ENCODE measurements around the gene MALAT1.

MALAT1 gene

DNA sequence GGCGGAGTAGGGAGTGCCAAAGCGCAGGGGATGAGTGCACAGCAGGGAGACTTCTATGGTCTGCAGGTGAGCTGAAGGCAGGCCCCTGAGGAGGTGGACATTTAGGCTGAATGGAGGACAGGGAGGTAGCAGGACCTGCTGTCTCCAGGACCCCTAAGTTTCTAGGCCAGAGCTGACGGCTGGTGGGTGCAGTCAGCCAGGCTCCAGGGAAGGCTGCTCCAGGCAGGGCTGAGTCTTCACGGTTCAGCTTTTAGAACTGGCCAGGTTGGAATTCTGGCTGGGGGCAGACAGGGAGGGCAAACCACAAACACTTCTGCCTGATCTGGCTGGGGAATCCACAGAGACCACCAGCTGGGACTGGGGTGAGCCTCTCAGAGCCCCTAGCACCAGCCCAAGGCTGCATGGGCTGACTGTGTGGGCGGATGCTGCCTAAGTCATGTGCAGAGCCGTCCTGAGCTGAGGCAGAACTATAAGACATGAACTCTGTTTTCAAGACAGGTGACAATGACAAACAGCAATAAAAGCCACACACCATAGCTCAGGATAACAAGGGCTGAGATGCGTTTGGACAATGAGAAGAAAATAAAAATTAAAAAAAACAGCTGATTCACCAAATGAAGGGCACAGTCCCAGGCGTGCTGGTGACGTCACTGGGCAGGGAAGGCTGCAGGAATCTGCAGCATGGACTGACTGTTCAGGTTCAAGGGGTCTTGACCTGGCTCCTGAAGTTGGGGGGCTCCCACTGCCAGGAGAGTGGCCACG lies 10.4 kb upstream of the MALAT1 start:
- H3K27ac Mint-ChIP-seq = peak overlapping the region; percentile 94
- ATAC-seq (replicated peaks) = no peak
- H3K4me3 Mint-ChIP-seq = peak overlapping the region; percentile 52 to 60
- H3K9me3 Mint-ChIP-seq = no peaks in the 10 kb centered on the region
- no peaks in the 10 kb centered on the region for H3K27me3 Mint-ChIP-seq
- peaks cover 53 to 71% of the 10 kb centered on the region in 2 donors for H3K4me1 Mint-ChIP-seq
- DNase-seq = no peak
- no peaks in the 10 kb centered on the region for H3K36me3 Mint-ChIP-seq

DNA sequence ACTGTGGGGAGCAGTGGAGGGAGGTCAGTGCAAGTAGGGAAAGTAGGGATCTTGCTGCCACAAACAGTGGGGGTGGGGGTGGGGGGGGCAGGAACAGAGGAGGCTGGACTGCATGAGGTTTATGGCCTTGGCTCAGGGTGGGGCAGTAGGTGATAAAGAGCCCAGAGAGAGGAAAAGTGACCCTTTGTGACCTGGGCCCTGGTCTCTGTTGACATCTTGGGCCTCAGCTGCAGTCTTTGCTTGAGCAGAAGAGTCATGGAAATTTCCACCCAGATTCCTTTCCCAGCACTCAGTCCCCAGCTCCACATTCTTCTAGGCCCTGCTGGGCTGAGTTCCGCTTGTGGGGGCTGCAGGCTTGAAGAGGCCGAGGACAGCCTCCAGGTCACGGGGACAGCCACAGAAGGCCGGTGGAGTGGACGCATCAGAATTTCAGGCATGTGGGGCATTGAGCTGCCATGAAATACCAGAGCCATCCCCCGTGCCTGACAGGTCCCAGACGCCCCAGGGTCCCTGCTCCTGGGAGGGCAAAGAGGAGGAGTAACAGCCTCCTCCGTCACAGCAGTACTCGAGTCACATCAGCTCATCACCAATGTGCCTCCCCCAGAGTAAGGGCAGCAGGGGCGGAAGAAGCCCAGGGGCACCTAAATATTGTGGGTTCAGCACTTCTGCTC lies 9.7 kb upstream of the MALAT1 start:
- H3K36me3 Mint-ChIP-seq = no peaks in the 10 kb centered on the region
- H3K4me3 Mint-ChIP-seq = no peak overlapping the region
- H3K27me3 Mint-ChIP-seq = no peaks in the 10 kb centered on the region
- peaks cover 53 to 78% of the 10 kb centered on the region in 2 donors for H3K4me1 Mint-ChIP-seq
- H3K9me3 Mint-ChIP-seq = no peaks in the 10 kb centered on the region
- H3K27ac Mint-ChIP-seq = peak overlapping the region; percentile 87
- DNase-seq (no peak), ATAC-seq (replicated peaks) (no peak)

DNA sequence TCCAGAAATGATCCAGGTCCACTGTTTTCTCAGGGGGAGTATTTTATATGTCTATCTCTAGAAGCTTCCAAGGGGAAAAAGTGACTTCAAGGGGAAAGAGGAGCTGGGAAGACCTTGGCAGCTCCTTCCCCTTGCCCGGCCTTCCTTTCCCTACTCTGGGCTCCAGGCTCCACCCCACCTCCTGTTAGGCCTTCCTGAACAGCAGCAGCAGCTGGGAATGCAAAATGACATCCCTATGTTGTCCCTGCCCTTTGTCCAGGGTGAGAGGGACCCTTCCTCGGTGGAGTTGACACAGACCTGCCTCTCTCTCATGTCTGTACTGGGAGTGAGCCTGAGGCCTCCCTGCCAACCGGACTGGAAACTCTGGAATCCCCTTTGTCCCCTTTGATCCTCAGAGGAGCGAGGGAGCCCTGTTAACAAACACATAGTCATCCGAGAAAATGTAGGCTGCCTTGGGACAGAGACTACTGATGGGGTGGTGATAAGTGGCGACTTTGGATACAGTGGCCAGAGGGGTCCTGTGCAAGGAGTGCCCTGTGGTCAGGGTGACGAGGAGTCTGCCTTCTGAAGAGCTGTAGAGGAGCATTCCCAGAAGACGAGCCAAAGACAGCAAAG lies 9.0 kb upstream of the MALAT1 start:
- Mint-ChIP-seq H3K27ac (peak overlapping the region; percentile 68), H3K4me3 (no peak overlapping the region), H3K4me1 (peaks cover 59 to 85% of the 10 kb centered on the region in 2 donors), H3K9me3 (no peaks in the 10 kb centered on the region), H3K27me3 (no peaks in the 10 kb centered on the region), H3K36me3 (peaks cover 0 to 3% of the 10 kb centered on the region in 2 donors)
- DNase-seq (no peak), ATAC-seq (replicated peaks) (no peak)

DNA sequence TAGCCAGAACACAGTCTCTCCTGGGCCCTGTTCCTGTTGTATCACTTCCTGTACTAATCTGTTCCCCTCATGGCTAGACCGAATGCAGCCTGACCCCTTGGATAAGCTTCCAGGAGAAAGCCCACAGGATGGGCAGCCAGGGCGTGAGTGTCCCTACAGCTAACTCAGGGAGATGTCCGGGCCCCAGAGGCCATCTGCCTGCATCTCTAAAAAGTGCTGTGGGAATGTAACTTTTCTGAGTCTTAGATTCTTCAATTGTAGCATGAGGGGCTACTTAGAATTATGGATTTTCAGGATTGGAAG lies 7.7 kb upstream of the MALAT1 start:
- DNase-seq (no peak), ATAC-seq (replicated peaks) (no peak)
- H3K4me1 Mint-ChIP-seq = peaks cover 56 to 90% of the 10 kb centered on the region in 2 donors
- H3K9me3 Mint-ChIP-seq = no peaks in the 10 kb centered on the region
- H3K27ac Mint-ChIP-seq = peak overlapping the region; percentile 95
- peak overlapping the region in 1 of 2 donors; percentile 36 for H3K4me3 Mint-ChIP-seq
- H3K27me3 Mint-ChIP-seq = no peaks in the 10 kb centered on the region
- peaks cover 0 to 3% of the 10 kb centered on the region in 2 donors for H3K36me3 Mint-ChIP-seq

DNA sequence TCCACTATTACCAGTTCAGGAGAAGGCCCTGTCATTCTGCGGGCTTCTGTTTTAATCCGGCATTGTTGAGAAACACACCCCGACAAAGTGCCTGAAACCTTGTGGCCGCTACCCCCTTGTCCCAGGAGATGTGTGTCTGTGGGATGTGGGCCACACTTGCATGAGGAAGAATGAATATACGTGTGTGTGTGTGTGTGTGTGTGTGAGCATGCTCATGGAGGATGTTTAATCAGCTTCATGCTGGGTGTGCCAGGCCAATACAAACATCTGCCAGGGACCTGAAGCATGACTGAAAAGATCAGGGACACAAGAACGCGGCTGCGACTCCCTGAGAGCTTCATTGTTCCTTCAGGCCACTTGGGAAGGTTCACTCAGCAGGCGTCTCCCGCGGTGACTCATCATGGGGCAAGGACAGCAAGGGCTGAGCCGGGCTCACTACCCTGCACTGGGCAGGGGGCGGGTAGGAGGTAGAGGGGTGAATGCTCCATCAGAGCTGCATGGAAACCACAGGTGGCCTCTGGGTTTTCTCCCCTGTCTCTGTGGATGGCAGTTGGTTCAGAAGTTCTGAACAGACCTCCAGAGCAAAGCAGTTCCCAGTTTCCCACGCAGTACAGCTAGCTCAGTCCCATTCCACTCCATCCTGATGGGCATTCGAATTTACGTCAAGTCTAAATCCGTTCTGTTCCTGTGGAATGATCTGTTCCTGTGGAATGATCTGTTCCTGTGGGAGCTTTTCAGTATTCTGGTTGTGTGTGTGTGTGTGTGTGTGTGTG lies 7.0 kb upstream of the MALAT1 start:
- Mint-ChIP-seq H3K9me3 (no peaks in the 10 kb centered on the region), H3K4me3 (peak overlapping the region; percentile 73 to 82), H3K27ac (peak overlapping the region; percentile 95), H3K27me3 (no peaks in the 10 kb centered on the region), H3K36me3 (peaks cover 0 to 3% of the 10 kb centered on the region in 2 donors), H3K4me1 (peaks cover 55 to 90% of the 10 kb centered on the region in 2 donors)
- peak; percentile 39 for DNase-seq
- ATAC-seq (replicated peaks) = peak in 1 of 2 donors; percentile 14

DNA sequence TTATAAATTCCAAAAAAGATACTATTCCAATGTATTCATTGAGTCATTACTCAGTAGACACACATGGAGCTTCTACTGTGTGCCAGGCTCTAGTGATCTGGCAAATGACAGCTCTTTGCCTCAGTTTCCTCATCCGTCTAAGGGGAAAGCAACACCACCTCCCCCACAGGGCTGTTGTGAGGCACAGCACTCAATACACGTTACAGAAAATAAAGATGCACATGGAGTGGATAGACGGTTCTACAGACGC lies 6.5 kb upstream of the MALAT1 start:
- Mint-ChIP-seq H3K4me1 (peaks cover 56 to 90% of the 10 kb centered on the region in 2 donors), H3K27me3 (no peaks in the 10 kb centered on the region), H3K9me3 (no peaks in the 10 kb centered on the region), H3K36me3 (peaks cover 0 to 3% of the 10 kb centered on the region in 2 donors), H3K27ac (peak overlapping the region; percentile 95), H3K4me3 (peak overlapping the region; percentile 73 to 82)
- ATAC-seq (replicated peaks) (no peak), DNase-seq (no peak)

DNA sequence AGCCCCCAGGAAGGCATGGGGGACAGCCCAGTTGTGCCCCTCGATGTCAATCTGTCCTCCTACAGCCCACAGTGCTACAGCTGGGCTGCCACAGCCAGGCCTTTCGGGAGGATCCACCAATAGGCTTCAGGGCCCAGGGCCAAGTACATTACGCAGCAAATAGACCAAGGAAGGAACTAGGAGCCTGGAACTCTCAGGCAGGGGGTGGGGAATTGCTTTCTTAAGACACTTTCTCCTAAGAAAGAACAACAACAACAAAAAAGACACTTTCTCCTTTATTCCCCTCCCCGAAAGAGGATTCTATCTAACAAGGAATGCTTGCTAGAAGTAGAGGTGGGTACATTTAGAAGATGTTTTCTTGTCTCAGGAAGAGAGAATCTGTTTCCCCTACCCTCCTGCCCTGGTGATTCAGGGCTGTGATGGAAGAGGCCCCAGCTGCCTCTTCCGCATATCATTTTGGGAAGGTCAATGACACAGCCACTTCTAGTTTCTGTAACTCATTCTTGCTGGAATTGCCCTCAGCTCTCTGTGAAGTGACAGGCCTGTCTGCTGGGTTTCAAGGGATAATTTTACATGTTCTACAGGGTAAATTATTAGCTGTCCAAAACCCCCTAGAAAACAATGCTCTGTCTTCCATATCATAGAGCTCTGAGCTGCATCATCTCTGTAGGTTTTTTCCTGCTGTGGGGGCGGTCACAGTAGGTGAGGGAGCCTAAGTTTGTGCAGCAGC lies 6.0 kb upstream of the MALAT1 start:
- peaks cover 51 to 86% of the 10 kb centered on the region in 2 donors for H3K4me1 Mint-ChIP-seq
- peak; percentile 62 to 67 for ATAC-seq (replicated peaks)

DNA sequence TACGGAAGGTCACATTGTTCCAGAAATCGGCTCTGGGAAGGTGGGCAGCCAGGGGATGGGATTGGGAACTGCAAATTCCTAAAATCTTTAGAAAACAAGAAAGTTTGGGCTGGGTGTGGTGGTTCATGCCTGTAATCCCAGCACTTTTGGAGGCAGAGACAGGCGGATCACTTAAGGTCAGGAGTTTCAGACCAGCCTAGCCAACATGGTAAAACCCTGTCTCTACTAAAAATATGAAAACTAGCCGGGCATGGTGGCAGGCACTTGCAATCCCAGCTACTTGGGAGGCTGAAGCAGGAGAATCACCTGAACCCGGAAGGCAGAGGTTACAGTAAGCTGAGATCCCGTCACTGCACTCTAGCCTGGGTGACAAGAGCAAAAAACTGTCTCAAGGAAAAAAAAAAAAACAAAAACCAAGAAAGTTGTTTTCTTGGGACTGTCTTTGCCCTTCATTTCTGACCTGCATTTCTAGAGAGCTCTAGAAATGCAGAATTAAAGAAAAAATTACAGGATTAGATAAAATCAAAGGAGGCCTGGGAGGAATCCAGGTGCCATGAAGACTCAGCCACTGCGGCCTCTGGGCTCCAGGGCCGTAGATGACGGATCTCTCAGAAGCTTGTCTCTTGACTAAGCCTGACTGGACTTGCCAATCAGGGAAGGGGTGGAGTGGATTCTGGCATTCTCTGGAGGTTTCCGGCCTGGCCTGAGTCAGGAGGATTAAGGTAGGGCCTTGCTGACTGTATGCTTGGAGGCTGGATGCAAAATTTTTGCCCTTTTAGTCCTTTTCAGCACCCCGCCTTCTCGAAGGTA lies 5.3 kb upstream of the MALAT1 start:
- ATAC-seq (replicated peaks) (no peak), DNase-seq (no peak)
- H3K4me1 Mint-ChIP-seq = peaks cover 43 to 78% of the 10 kb centered on the region in 2 donors
- no peaks in the 10 kb centered on the region for H3K27me3 Mint-ChIP-seq
- H3K9me3 Mint-ChIP-seq = no peaks in the 10 kb centered on the region
- H3K4me3 Mint-ChIP-seq = peak overlapping the region; percentile 73 to 82
- peak overlapping the region; percentile 95 for H3K27ac Mint-ChIP-seq
- H3K36me3 Mint-ChIP-seq = peaks cover 0 to 3% of the 10 kb centered on the region in 2 donors

More for the DNA sequence above, 6.0 kb upstream of the MALAT1 start:
- no peaks in the 10 kb centered on the region for H3K27me3 Mint-ChIP-seq
- H3K36me3 Mint-ChIP-seq = peaks cover 0 to 3% of the 10 kb centered on the region in 2 donors
- peak overlapping the region; percentile 95 for H3K27ac Mint-ChIP-seq
- DNase-seq = peak; percentile 73
- peak overlapping the region; percentile 73 to 82 for H3K4me3 Mint-ChIP-seq
- H3K9me3 Mint-ChIP-seq = no peaks in the 10 kb centered on the region

DNA sequence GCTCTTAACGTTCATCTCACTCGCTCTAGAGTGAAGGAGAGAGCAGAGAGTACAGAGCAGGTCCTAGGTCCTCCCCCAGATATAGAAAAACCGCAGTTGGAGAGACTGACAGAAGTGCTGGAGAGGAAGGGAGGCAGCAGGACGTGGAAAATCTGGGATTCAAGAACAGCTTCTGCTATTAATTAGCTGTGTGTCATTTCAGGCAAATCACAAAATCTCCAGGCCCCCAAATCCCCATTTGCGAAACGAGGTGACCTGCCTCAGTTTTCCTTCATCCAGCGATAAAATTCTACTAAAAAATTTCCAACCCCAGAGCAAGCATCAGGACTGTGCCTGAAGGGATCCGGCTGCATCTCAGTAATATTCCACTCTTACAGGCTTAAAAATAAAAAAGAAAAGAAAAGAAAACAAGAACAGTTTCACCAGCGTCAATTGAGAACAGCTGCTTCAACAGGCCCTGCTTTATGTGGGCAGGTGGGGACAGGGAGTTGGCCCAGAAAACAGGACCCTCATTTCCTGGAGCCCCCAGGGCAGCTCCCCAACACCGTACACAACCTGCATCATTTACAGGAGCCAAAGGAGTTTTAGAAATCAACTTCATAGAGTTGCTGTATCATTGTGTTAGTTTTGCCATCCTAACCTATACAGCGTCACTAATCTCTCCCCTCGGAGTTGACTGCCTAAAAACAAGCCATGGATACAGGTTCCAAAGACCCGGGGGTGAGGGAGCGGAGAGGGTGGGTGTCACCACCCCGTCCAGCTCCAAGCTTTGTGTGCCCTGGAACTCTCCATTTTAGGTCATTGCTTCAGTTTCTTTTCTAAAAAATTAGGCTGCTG lies 2.3 kb upstream of the MALAT1 start:
- DNase-seq = no peak
- Mint-ChIP-seq H3K4me3 (no peak overlapping the region), H3K4me1 (peaks cover 28 to 51% of the 10 kb centered on the region in 2 donors), H3K36me3 (peaks cover 0 to 3% of the 10 kb centered on the region in 2 donors), H3K9me3 (no peaks in the 10 kb centered on the region), H3K27me3 (no peaks in the 10 kb centered on the region), H3K27ac (no peak overlapping the region)
- peak; percentile 0 for ATAC-seq (replicated peaks)

DNA sequence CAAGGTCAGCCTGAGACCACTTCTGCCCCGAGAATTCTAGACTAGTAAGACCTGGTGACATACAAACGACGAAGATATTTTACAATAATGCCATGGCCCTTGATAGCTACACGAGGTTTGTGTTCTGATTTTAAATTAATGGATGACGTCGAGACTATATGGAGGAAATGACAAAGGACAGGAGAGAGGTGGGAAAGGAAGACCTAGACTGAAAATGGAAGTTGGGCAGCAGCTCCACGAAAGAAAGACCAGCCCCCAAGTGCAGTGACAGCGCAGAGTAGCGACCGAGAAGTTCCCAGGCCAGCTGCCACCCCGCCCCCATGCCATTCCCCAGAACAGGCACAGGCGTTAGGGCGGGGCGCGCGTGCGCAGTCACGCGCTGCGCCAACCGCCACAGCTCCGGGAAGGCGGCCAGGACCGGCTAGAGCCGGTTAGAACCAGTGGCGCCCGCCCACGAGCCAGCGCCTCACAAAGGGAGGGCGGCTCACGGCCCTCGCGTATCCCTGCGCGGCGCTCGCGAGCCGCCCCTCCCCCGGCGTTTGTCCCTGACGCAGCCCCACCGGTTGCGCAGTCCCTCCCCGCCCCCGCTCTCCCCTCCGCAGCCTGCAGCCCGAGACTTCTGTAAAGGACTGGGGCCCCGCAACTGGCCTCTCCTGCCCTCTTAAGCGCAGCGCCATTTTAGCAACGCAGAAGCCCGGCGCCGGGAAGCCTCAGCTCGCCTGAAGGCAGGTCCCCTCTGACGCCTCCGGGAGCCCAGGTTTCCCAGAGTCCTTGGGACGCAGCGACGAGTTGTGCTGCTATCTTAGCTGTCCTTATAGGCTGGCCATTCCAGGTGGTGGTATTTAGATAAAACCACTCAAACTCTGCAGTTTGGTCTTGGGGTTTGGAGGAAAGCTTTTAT lies 1.5 kb upstream of the MALAT1 start:
- H3K4me3 Mint-ChIP-seq = no peak overlapping the region
- H3K36me3 Mint-ChIP-seq = peaks cover 0 to 3% of the 10 kb centered on the region in 2 donors
- H3K9me3 Mint-ChIP-seq = no peaks in the 10 kb centered on the region
- H3K27me3 Mint-ChIP-seq = no peaks in the 10 kb centered on the region
- DNase-seq (peak; percentile 99), ATAC-seq (replicated peaks) (peak; percentile 66 to 77)
- no peak overlapping the region for H3K27ac Mint-ChIP-seq
- H3K4me1 Mint-ChIP-seq = peaks cover 26 to 43% of the 10 kb centered on the region in 2 donors

DNA sequence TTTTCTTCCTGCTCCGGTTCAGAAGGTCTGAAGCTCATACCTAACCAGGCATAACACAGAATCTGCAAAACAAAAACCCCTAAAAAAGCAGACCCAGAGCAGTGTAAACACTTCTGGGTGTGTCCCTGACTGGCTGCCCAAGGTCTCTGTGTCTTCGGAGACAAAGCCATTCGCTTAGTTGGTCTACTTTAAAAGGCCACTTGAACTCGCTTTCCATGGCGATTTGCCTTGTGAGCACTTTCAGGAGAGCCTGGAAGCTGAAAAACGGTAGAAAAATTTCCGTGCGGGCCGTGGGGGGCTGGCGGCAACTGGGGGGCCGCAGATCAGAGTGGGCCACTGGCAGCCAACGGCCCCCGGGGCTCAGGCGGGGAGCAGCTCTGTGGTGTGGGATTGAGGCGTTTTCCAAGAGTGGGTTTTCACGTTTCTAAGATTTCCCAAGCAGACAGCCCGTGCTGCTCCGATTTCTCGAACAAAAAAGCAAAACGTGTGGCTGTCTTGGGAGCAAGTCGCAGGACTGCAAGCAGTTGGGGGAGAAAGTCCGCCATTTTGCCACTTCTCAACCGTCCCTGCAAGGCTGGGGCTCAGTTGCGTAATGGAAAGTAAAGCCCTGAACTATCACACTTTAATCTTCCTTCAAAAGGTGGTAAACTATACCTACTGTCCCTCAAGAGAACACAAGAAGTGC lies 661 bp upstream of the MALAT1 start:
- H3K27me3 Mint-ChIP-seq = no peaks in the 10 kb centered on the region
- H3K9me3 Mint-ChIP-seq = no peaks in the 10 kb centered on the region
- H3K4me3 Mint-ChIP-seq = no peak overlapping the region
- DNase-seq (peak; percentile 49), ATAC-seq (replicated peaks) (no peak)
- H3K27ac Mint-ChIP-seq = no peak overlapping the region
- peaks cover 0 to 3% of the 10 kb centered on the region in 2 donors for H3K36me3 Mint-ChIP-seq
- H3K4me1 Mint-ChIP-seq = peaks cover 23 to 41% of the 10 kb centered on the region in 2 donors

DNA sequence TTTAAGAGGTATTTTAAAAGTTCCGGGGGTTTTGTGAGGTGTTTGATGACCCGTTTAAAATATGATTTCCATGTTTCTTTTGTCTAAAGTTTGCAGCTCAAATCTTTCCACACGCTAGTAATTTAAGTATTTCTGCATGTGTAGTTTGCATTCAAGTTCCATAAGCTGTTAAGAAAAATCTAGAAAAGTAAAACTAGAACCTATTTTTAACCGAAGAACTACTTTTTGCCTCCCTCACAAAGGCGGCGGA lies 193 bp upstream of the MALAT1 start:
- Mint-ChIP-seq H3K4me1 (peaks cover 23 to 40% of the 10 kb centered on the region in 2 donors), H3K27ac (no peak overlapping the region), H3K36me3 (peaks cover 2 to 7% of the 10 kb centered on the region in 2 donors), H3K4me3 (no peak overlapping the region), H3K9me3 (no peaks in the 10 kb centered on the region), H3K27me3 (no peaks in the 10 kb centered on the region)
- DNase-seq (no peak), ATAC-seq (replicated peaks) (no peak)
